Measurements from ENCODE around the gene U2AF2. TPM values are rescaled to one million over a fixed set of nuclear protein-coding genes. Genes with fewer than 3 reads are reported as not detected.

U2AF2 gene
- polyA plus RNA-seq, 1 of the 3 experiments (the other 2 are of a cell fraction): 321 TPM

- H3K27me3 ChIP-seq (ENCODE audit: insufficient read depth): no peaks in the 10 kb centered on the region
- H4K20me1 ChIP-seq (ENCODE audit: insufficient read depth): peaks cover 83% of the 10 kb centered on the region
- WGBS (ENCODE audit: low lambda C conversion rate): 74% methylated on average over 20 of the region's 24 CpGs
- peaks cover 95% of the 10 kb centered on the region for H3K79me2 ChIP-seq (ENCODE audit: insufficient read depth)
- H3K36me3 ChIP-seq (replicated peaks in 1 of 2; ENCODE audit: control insufficient read depth in 1 of 2, insufficient read depth in 2 of 2, low read length in 1 of 2): peaks cover 21 to 49% of the 10 kb centered on the region in 2 experiments
- H3K9me2 ChIP-seq: no peaks in the 10 kb centered on the region
- H3K4me1 ChIP-seq (ENCODE audit: control insufficient read depth in 1 of 2, insufficient read depth in 2 of 2, low read depth in 1 of 2, low read length in 1 of 2): peaks cover 0 to 18% of the 10 kb centered on the region in 2 experiments; a peak in 2 of 4 replicates
- DNase-seq: no peak
- POLR2A ChIA-PET: no interaction called here
- H3K9ac ChIP-seq: no peak overlapping the region
- TF ChIP-seq, protein P1, sequence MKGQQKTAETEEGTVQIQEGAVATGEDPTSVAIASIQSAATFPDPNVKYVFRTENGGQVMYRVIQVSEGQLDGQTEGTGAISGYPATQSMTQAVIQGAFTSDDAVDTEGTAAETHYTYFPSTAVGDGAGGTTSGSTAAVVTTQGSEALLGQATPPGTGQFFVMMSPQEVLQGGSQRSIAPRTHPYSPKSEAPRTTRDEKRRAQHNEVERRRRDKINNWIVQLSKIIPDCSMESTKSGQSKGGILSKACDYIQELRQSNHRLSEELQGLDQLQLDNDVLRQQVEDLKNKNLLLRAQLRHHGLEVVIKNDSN (IDR thresholded peaks at IDR 0.05; ENCODE audit: borderline replicate concordance, low read depth): no peak
- peak; percentile 18; the same call in 1 of the 2 replicates for TF ChIP-seq FOSL2 (IDR thresholded peaks at IDR 0.05; ENCODE audit: borderline replicate concordance, low read depth)
- CTCF ChIA-PET: no interaction called here
- H3K9me3 ChIP-seq: no peaks in the 10 kb centered on the region
- H2AFZ ChIP-seq (ENCODE audit: low read depth): no peak overlapping the region
- H3K4me3 ChIP-seq (ENCODE audit: low read depth in 2 of 2, low read length in 1 of 2): no peak overlapping the region
- H3K4me2 ChIP-seq: no peak overlapping the region
- no peak overlapping the region for H3K27ac ChIP-seq (ENCODE audit: low read depth in 2 of 2, low read length in 1 of 2)
- H3F3A ChIP-seq (replicated peaks; ENCODE audit: insufficient read depth): peaks cover 1% of the 10 kb centered on the region
These were observed 24.8 kb downstream of the U2AF2 start for GRCh38 chr19:55679343-55680257.

DNA sequence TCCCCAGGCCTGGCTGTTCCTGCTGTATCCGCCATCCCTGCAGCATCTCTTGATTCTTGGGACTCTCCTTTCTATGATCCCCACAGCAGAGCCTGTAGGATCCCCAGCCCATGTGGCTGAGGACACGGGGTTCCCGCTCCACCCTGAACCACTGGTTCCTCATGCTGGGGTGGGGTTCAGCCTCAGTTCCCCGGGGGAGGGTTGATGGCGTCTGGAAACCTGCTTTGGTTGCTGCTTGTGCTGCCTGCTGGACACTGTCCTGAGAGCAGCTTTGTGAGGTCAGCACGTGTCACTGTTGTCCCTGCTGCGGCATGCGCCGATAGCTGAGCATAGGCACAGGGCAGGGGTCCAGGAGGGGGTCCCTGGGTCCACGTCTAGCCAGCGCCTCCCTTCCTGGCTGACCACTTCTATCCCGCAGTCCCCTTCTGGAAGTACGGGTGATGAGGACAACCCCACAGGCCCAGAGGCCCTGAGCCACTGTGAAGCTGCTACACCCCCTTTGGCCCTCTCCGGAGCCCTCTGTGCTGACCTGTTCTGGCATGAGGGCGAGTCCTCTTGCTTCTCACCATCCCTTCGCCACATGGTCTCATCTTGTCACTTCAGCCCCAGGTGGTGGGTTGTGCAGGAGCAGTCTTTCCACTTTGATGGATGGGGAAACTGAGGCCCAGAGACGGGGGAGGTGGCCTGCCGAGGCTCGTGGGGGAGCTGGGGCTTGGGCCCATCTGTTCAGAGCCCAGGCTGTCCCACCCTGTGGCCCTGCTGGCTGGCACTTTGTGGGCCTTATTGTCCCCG, 25.7 kb downstream of the U2AF2 start:
- ChIA-PET CTCF (interaction anchor here (0.9 kb wide), 1 partner anchor 13 kb away, joined by 3 read pairs; no protein-coding TSS in a partner anchor), POLR2A (no interaction called here)
- no peak overlapping the region for H3K9ac ChIP-seq
- no peak overlapping the region for H3K4me2 ChIP-seq
- H2AFZ ChIP-seq (ENCODE audit: low read depth): no peak overlapping the region
- H3F3A ChIP-seq (replicated peaks; ENCODE audit: insufficient read depth): no peaks in the 10 kb centered on the region
- H3K4me3 ChIP-seq (ENCODE audit: low read depth in 2 of 2, low read length in 1 of 2): no peak overlapping the region
- peaks cover 21 to 57% of the 10 kb centered on the region in 2 experiments for H3K36me3 ChIP-seq (replicated peaks in 1 of 2; ENCODE audit: control insufficient read depth in 1 of 2, insufficient read depth in 2 of 2, low read length in 1 of 2)
- H3K27me3 ChIP-seq (ENCODE audit: insufficient read depth): no peaks in the 10 kb centered on the region
- H3K4me1 ChIP-seq (ENCODE audit: control insufficient read depth in 1 of 2, insufficient read depth in 2 of 2, low read depth in 1 of 2, low read length in 1 of 2): peaks cover 0 to 18% of the 10 kb centered on the region in 2 experiments; a peak in 2 of 4 replicates
- H3K9me3 ChIP-seq: no peaks in the 10 kb centered on the region
- no peak for DNase-seq
- H4K20me1 ChIP-seq (ENCODE audit: insufficient read depth): peaks cover 91% of the 10 kb centered on the region
- peaks cover 96% of the 10 kb centered on the region for H3K79me2 ChIP-seq (ENCODE audit: insufficient read depth)
- no peaks in the 10 kb centered on the region for H3K9me2 ChIP-seq
- WGBS (ENCODE audit: low lambda C conversion rate): 86% methylated on average over 14 of the region's 20 CpGs
- no peak overlapping the region for H3K27ac ChIP-seq (ENCODE audit: low read depth in 2 of 2, low read length in 1 of 2)
- TF ChIP-seq, protein P1 (IDR thresholded peaks at IDR 0.05; ENCODE audit: borderline replicate concordance, low read depth): no peak
- TF ChIP-seq SIN3A (IDR thresholded peaks at IDR 0.05; ENCODE audit: borderline replicate concordance, low read depth, low read length) (no peak), MXI1 (IDR thresholded peaks at IDR 0.05; ENCODE audit: low read depth, low read length) (no peak), RAD21 (IDR thresholded peaks at IDR 0.05; ENCODE audit: low read length) (no peak), FOSL2 (IDR thresholded peaks at IDR 0.05; ENCODE audit: borderline replicate concordance, low read depth) (no peak), RCOR1 (IDR thresholded peaks at IDR 0.05; ENCODE audit: low read length) (no peak), FOXM1 (IDR thresholded peaks at IDR 0.05; ENCODE audit: low read depth) (no peak), GABPA (IDR thresholded peaks at IDR 0.05; ENCODE audit: low read depth) (no peak), SMC3 (IDR thresholded peaks at IDR 0.05; ENCODE audit: low read depth, low read length) (no peak), ZBTB33 (IDR thresholded peaks at IDR 0.05; ENCODE audit: borderline replicate concordance, low read depth) (no peak), REST (IDR thresholded peaks at IDR 0.05; ENCODE audit: low read depth, low read length) (no peak), GATA2 (CRISPR knock-in tag; IDR thresholded peaks at IDR 0.05) (no peak)
- TF ChIP-seq, protein P2, sequence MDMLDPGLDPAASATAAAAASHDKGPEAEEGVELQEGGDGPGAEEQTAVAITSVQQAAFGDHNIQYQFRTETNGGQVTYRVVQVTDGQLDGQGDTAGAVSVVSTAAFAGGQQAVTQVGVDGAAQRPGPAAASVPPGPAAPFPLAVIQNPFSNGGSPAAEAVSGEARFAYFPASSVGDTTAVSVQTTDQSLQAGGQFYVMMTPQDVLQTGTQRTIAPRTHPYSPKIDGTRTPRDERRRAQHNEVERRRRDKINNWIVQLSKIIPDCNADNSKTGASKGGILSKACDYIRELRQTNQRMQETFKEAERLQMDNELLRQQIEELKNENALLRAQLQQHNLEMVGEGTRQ (IDR thresholded peaks at IDR 0.05; ENCODE audit: borderline replicate concordance, low read depth, low read length): no peak
